Measurements from ENCODE around the gene ETFBKMT.
"Not testable (repeated sequence)": the region's sequence is repeated elsewhere in the genome, so short reads cannot be mapped to it uniquely, and the experiment has no call there.

- not testable (repeated sequence) for TF ChIP-seq CTCF (optimal IDR thresholded peaks at IDR 0.05 in 1 of 3, IDR thresholded peaks at IDR 0.05 in 1 of 3, conservative IDR thresholded peaks at IDR 0.05 in 1 of 3; ENCODE audit: extremely low read depth in 1 of 3, insufficient read depth in 2 of 3, low read length in 3 of 3); EZH2 (IDR thresholded peaks at IDR 0.05; ENCODE audit: low read length)
Measured at GRCh38 chr12:31718542-31719198, 59.2 kb downstream of the ETFBKMT start.

All from keratinocyte (primary cell).